ENCODE measurements around the gene ZNF488.

DNA sequence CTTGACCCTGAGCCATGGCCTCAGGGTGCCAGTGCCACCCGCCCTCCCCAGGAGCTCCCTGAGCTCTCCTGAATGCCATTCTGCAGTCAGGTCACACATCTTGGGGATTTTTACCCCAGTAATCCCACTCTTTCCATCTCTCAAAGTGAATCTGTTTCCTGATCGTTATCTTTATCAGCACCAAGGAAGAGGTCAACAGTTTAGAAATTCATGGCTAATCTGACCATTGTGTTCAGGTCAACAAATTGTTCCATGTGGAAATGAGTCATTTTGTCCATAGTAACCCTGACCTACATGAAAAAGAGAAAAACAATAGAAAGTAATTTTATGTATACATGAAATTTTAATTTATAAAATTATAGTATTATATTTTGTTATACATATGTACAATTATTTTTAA, 28.8 kb upstream of the ZNF488 start:
- TF ChIP-seq, protein P1, sequence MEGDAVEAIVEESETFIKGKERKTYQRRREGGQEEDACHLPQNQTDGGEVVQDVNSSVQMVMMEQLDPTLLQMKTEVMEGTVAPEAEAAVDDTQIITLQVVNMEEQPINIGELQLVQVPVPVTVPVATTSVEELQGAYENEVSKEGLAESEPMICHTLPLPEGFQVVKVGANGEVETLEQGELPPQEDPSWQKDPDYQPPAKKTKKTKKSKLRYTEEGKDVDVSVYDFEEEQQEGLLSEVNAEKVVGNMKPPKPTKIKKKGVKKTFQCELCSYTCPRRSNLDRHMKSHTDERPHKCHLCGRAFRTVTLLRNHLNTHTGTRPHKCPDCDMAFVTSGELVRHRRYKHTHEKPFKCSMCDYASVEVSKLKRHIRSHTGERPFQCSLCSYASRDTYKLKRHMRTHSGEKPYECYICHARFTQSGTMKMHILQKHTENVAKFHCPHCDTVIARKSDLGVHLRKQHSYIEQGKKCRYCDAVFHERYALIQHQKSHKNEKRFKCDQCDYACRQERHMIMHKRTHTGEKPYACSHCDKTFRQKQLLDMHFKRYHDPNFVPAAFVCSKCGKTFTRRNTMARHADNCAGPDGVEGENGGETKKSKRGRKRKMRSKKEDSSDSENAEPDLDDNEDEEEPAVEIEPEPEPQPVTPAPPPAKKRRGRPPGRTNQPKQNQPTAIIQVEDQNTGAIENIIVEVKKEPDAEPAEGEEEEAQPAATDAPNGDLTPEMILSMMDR (IDR thresholded peaks at IDR 0.05; ENCODE audit: poor library complexity, severe bottlenecking): no peak
- no peak for TF ChIP-seq EZH2 (IDR thresholded peaks at IDR 0.05; ENCODE audit: borderline replicate concordance, insufficient read depth, low read length, poor library complexity, severe bottlenecking)
- no peak for TF ChIP-seq REST (IDR thresholded peaks at IDR 0.05; ENCODE audit: borderline replicate concordance)
- TF ChIP-seq SMC3 (conservative IDR thresholded peaks at IDR 0.05; ENCODE audit: poor library complexity): no peak
- no peak for TF ChIP-seq POLR2AphosphoS5 (IDR thresholded peaks at IDR 0.05)

Measured in neural cell (in vitro differentiated cells).